GM12873 (cell line): ENCODE measurements around the gene MT1A.

Source experiments
- TF ChIP-seq, protein P1 (sequence below): IDR thresholded peaks from 2 replicates; pipeline ENCODE4 v1.5.1; 2012; ENCODE audit warnings: low read depth, mild to moderate bottlenecking, moderate library complexity, low read length, control low read depth; ENCODE audit not compliant: insufficient read depth; ENCODE audit errors: missing control alignments

MT1A gene

DNA sequence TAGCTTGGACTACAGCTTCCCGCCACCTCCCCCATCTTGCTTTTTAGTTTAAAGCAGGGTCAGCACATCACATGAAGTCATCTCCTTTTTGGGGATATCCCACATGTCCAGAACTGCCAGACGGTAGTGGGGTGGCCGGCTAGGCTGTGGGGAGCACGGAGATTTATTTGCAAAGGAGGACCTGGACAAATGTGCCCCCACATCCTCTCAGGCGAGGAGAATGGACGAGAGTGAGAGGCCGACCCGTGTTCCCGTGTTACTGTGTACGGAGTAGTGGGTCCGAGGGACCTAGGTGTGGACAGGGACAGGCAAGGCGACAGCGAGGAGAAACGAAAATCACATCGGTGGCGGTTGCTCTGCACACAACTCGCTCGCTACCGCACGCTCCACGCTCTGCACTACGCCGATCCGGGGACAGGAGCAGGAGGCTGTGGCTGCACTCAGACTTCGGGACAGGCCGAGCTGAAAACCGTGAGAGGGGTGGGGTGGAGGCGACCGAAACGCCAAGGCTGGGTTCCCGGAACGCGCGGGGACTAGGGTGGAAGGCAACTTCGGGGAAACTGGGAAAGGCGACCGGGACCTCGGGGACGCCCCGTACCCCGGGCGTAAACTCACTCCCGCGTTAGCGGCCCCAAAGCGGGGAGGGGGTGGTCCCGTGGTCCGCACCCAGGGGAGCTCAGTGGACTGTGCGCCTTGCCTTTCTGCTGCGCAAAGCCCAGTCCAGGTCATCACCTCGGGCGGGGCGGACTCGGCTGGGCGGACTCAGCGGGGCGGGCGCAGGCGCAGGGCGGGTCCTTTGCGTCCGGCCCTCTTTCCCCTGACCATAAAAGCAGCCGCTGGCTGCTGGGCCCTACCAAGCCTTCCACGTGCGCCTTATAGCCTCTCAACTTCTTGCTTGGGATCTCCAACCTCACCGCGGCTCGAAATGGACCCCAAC lies at the start of gene MT1A:
MT1A (plus strand) TSS at position 853 of the 937 bp plus-strand sequence; CDS start at position 926, 73 bp downstream.
- TF ChIP-seq, protein P1, sequence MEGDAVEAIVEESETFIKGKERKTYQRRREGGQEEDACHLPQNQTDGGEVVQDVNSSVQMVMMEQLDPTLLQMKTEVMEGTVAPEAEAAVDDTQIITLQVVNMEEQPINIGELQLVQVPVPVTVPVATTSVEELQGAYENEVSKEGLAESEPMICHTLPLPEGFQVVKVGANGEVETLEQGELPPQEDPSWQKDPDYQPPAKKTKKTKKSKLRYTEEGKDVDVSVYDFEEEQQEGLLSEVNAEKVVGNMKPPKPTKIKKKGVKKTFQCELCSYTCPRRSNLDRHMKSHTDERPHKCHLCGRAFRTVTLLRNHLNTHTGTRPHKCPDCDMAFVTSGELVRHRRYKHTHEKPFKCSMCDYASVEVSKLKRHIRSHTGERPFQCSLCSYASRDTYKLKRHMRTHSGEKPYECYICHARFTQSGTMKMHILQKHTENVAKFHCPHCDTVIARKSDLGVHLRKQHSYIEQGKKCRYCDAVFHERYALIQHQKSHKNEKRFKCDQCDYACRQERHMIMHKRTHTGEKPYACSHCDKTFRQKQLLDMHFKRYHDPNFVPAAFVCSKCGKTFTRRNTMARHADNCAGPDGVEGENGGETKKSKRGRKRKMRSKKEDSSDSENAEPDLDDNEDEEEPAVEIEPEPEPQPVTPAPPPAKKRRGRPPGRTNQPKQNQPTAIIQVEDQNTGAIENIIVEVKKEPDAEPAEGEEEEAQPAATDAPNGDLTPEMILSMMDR = no peak

DNA sequence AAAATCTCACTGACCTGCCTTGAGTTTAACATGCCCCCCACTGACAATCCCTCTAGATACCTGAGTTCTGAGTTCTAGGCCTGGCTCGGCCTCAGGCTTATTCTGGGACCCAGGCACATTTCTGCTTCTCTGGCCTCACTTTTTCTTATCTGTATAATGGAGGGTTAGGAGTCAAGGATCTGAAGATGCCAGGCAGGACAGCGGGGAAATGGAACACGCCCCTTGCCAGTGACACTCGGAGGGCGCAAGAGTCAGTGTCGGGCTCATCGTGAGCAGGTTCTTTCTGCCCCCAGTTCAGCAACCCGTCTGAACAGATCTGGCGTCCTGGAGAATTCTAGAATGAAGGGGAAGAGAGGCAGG lies 49.7 kb upstream of the MT1A start:
- TF ChIP-seq, protein P1 = no peak

DNA sequence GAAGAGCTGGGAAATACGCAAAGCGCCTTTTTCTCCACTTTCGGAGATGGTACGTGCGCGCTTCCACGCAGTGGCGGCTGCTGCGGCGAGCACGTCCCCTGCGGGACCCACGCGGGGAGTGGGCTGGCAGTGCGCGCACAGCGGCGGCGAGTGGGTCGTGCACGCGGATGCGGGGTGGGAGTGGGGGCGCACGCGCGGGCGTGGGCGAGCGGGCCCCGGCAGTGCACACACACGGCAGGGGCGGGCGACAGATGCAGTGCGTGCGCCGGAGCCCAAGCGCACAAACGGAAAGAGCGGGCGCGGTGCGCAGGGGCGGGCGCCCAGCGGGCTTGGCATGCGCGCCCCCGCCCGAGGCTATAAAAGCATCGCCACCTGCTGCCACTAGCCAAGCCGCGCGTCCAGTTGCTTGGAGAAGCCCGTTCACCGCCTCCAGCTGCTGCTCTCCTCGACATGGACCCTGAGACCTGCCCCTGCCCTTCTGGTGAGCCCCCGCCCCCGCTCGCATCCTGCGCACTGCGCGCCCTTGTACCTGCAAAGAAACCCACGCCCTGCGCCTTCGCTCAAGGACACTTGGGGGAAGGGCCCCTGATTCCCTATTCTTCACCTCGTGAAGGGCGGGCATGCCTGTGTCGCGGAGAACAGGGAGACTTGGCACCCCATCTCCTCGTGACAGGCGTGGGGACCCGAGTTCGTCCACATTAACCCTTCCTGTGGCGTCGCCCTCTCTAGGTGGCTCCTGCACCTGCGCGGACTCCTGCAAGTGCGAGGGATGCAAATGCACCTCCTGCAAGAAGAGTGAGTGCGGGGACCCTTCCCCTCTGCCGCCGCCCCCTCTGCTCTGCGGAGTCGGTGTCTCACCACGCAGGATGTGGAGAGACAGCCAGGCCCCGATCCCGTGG lies 49.1 kb upstream of the MT1A start, which contains the start of gene MT3:
MT3 (plus strand) TSS at position 388 of the 899 bp plus-strand sequence; CDS start at position 451, 63 bp downstream.
- TF ChIP-seq, protein P1 = no peak

DNA sequence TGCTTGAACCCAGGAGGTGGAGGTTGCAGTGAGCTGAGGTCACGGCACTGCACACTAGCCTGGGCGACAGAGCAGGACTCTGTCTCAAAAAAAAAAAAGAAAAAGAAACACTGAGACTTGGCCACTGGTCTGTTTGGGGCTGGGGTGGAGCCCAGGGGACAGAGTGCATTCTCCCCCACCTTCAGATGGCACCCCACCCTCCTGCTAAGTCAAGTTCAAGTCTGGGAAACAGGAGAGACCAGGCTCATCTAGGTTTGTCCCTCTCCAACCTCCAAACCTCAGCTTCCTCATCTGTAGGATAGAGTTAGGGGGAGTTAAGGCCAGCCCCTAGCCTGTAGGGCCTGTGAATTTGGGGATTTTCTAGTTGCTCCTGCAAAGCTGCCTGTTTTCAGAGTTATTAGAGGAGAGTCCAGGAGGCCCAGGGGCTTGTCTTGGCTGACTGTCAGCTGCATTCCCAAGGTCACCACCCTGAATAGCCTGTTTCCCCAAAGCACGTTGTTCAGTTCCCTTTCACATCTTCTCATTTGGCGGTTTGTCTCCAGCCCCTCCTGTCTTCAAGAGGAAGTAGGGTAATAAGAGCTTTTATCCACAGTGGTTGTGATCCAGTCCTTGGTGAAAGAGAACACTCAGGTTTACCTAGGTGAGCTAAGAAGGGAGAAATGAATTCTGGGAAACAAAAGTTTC lies 46.9 kb upstream of the MT1A start:
- TF ChIP-seq, protein P1 = no peak

DNA sequence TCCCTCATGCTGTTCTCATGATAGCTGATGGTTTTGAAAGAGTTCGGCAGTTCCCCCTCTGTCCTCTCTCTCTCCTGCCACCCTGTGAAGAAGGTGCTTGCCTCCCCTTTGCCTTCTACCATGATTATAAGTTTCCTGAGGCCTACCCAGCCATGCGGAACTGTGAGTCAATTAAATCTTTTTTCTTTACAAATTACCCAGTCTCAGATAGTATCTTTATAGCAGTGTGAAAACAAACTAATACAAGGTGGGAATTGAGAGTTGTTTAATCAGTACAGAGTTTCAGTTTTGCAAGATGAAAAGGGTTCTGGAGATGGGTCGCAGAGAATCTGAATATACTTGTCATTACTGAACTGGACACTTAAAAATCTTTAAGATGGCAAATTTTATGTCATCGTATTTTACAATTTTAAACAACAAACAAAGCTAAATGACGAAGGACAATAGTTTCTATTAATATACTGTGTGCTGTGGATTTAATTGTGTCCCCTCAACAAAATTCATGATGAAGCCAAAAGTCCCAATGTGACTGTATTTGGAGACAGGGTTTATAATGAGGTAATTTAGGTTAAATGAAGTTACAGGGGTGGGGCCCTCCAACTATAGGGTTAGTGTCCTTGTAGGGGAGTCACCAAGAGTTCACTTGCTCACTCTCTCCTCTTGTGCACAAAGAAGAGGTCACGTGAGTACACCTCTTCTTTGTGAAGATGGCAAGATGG lies 44.7 kb upstream of the MT1A start:
- TF ChIP-seq, protein P1 = no peak

DNA sequence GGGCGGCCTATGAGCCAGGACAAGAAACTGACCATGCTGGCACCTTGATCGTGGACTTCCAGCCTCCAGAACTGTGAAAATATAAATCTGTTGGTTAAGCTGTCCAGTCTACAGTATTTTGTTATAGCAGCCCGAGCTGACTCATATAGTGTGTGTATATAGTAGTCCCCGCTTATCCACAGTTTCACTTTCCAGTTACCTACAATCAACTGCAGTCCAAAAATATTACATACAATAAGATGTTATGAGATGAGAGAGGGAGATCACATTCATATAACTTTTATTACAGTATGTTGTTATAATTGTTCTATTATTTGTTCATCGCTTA lies 44.2 kb upstream of the MT1A start:
- TF ChIP-seq, protein P1 = no peak
